CD4-positive, alpha-beta T cell treated with Interleukin-15 for 4 hours (primary cell): ENCODE data around the gene USP47.
A peak's percentile ranks its signal among the peaks of the same experiment; 100 is the strongest.

ENCODE experiments used
- DNase-seq: peaks from one replicate; pipeline ENCODE4 v3.0.0-alpha.2; 2020; ENCODE audit warnings: low spot score

The USP47 gene

DNA sequence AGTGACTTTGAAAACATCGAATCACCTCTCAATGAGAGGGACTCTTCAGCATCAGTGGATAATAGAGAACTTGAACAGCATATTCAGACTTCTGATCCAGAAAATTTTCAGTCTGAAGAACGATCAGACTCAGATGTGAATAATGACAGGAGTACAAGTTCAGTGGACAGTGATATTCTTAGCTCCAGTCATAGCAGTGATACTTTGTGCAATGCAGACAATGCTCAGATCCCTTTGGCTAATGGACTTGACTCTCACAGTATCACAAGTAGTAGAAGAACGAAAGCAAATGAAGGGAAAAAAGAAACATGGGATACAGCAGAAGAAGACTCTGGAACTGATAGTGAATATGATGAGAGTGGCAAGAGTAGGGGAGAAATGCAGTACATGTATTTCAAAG lies 100.9 kb downstream of the USP47 start:
- DNase-seq, result no peak

- DNase-seq, result no peak
Measured at GRCh38 chr11:11944444-11944843, 102.7 kb downstream of the USP47 start.

GRCh38 chr11:11946180-11946579 lies 104.4 kb downstream of the USP47 start:
- no peak for DNase-seq

- DNase-seq, result no peak
Measured at GRCh38 chr11:11946878-11947277, 105.1 kb downstream of the USP47 start.

DNA sequence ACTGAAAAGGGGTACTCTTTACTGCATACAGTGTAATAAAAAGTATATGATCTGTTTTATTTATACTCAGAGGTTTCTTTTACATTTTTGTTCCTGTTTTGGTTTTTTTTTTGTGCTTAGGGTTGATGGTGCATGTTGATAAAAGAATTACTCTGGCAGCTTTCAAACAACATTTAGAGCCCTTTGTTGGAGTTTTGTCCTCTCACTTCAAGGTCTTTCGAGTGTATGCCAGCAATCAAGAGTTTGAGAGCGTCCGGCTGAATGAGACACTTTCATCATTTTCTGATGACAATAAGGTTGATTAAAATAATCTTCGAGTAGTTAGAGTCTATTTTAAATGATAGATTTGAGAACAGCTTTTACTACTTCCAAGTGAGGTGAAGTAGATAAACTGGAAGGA lies 106.1 kb downstream of the USP47 start:
- no peak for DNase-seq

DNA sequence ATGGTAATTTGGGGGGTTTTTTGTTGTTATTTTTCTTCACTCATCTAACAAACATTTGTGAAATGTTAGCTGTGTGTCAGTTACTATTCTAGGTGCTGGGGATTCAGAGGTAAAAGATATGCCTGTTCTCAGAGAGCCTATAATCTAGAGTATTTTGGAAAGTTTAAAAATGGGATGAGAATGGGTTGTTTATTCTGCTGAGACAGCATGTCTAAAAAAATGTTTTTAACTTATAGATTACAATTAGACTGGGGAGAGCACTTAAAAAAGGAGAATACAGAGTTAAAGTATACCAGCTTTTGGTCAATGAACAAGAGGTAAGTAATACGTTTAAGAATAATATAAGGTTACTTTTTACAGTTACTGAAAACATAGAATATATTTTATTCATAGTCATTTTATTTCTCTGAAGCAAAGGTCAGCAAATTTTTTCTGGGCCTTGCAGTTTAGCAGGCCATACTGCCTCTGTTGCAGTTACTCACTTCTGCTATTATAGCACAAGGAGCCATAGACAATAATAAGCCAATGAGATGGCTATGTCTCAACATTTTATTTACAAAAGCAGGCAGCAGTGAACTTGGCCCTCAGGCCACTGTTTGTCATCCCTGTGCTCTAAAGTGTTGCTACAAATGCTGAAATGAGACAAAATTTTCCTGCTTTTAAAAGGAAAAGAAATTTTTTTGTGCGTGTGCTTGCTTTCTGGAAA lies 106.6 kb downstream of the USP47 start:
- no peak for DNase-seq

DNA sequence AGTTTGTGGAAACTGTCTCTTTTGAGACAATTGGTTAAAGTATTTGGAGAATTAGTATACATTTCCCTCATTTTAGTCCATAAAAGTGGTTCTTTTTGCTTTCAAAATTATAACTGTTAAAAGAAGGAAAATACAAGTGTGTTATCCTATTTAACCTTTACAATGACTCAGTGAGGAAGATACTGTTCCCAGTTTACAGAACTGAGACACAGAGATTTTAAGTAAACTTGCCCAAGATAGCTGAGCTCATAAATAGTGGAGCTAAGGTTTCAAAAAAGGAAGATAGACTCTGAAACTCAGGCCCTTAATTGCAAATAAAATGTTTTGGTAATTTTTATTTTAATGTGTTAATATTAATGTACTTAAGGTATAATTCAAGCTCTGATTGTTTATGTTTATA lies 107.7 kb downstream of the USP47 start:
- no peak for DNase-seq

DNA sequence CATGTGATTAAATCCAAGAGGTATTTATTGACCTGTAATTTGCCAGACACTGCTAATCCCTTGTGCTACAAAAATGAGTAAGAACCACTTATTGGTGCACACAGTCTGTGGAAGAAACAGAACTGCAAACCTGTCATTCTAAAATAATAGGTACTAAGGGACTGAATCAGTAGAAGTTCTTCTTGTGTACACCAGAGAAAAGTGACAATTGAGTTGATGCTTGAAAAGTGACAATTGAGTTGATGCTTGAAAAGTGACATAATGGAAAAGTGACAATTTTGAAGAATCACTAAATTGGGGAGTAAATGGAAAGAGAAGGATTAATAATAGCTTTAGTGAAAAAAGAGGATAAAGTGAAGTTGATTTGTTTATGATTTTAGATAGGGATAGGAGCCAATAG lies 110.3 kb downstream of the USP47 start:
- DNase-seq, result no peak

DNA sequence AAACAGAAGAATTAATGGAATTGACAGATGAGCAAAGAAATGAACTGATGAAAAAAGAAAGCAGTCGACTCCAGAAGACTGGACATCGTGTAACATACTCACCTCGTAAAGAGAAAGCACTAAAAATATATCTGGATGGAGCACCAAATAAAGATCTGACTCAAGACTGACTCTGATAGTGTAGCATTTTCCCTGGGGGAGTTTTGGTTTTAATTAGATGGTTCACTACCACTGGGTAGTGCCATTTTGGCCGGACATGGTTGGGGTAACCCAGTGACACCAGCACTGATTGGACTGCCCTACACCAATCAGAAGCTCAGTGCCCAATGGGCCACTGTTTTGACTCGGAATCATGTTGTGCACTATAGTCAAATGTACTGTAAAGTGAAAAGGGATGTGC lies 114.2 kb downstream of the USP47 start:
- no peak for DNase-seq

DNA sequence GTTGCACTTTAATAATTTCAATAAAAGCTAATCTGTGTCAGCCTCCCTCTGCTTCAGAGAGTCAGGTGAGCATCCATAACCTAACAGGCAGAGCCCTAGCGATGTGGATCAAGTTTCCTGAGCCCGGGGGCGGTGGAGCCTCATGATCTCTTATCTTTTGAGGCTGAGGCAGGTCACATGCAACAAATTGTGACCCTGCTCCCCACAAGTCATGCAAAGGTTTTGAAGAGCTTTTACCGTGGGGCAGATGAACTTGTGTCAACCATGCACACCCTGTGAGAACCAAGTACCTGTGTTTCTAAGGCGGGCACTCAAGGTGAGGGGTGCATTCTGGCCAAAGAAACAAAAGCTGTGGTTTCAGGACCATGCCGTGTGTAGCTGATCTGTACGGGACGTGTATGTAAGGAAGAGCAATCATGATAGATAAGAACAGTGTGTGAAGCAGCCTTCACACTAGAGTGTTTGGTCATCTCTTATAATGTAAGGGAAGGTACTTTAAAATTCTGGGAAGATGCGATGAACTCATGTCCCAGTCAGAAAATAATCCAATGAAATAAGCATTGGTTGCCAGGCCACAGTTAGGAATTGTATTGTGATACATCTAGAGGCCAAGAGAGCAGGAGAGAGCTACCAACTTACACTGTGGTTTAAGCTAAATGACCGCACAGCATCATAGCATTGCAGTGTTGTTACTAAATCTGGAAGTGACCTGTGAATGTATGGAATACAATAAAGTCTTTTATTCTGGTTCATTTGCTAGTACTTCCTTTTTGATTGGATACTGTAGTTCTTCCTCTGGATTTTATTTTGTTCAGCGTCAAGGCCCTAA lies 116.8 kb downstream of the USP47 start:
- no peak for DNase-seq

DNA sequence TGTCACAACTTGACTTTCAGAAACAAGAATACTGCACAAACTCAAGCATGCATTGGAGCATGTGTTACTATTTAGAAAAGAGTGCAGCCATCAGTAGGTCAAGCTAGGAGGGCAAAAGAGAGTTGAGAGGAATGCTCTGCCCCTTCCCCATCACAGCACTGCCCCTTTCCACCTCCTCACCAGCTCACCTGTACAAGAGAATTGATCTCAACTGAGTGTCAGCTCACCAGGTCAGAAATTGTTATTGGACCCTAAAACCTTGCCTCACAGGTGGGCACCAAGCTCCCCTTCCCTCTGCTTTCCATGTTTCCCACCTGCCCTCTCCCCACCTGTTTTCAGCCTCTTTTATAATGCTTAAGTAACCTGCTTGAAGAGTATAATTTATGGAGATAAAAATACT lies 117.8 kb downstream of the USP47 start:
- no peak for DNase-seq

DNA sequence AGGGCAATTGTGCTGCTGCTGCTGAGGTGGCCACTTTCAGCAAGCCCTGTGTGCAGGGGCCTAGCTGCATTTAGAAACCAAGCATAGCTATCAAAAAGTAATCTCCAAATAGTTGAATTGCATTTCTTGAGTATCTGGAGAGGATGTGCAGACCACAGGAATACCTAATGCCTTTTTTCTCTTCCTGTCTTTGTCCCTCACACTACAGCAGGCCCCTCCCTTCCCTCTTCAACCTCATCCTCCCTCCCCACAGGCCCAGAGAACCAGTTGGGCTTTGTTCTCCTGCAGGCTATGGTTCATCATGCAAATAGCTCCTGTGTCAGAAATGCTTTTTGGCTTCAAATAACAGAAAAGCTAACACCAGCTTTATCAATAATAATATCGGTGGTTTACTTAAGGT lies 118.9 kb downstream of the USP47 start:
- peak; percentile 22 for DNase-seq

DNA sequence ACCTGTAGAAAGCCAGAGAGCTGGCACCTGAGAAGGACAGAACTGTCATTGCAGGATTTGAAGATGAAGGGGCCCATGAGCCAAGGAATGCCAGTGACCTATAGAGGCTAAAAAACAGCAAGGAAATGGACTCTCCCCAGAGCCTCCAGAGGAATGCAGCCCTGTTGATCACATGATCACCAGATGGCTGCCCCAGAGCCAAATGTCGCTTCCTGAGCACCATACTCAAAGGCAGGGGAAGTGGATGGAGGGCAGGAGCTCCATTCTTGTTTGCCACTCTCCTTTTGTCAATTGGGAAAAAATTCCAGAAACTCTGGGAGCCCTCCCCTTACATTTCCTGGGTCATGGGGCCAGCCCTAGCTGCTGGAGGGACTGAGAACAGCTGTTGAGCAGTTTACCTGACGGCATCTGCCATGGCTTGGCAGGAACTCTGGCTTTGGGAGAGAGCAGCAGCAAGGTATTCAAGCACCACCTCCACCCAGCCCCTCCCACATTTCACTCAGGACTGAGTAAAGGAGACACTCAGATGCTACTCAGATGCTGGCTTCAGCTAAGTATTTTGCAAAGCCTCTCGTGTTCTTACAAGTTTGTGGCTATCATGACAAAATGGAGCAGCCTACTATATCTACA lies 119.7 kb downstream of the USP47 start:
- no peak for DNase-seq

GRCh38 chr11:11963067-11963466 lies 121.3 kb downstream of the USP47 start:
- no peak for DNase-seq

DNA sequence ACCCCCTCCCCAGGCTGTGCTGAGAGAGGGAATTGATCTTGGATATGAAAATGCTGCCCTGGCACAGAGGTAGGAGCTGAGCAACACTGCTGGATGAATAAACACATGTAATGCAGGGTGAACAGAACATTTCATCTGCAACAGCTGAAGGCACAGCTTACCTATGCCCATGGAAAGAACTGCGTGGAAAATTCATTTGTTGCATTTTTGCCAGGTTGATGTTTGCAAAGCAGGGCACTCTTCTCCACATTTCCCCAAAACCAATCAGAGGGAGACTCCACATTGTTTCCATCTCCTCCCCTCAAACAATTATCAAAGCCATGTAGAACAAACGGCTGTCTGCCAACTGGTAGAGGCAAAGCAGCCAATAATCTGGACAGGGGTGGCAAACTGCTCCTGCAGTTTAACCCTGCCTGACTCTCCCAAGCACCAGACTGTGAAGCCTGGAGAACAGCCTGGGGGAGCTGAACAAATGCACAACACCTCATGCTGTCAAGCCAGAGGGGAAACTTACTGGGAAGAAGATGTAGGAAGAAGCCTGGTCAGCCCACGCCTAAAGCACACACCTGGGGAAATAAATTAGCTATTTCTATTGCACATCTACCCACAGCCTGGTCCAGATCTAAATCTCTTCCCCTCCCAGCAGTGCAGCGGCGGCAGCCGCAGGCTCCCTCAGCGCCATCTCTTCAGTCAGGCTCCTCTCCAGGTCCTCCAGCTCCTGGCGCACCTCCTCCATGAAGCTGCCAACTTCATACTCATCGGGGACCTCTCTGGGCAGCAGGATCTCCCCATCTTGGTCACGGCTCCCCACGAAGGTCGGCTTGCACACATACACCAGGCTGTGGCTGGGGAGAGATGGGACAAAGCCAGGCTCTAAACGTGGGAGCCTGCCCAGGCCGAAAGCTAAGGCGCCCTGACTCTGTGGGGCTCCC lies 122.3 kb downstream of the USP47 start:
- DNase-seq, result no peak

- no peak for DNase-seq
Measured at GRCh38 chr11:11964774-11965150, 123.0 kb downstream of the USP47 start.

DNA sequence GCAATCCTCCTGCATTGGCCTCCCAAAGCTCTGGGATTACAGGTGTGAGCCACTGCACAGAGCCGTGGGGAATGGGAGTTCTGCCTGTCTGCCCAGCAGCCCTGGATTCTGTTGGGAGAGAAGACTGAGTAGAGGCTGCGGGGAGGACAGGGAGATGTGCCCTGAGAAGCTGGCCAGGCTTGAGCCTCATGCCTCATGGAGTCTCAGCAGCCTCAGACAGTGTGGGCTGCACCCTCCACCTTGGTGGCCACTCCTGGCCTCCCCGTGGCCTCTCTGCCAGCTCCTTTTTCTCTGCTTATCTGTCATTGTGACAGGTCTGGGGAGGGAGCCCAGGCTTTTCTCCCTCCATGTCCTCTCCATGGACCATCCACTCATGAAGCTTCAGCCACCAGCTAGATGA lies 123.4 kb downstream of the USP47 start:
- DNase-seq, result no peak

- DNase-seq, result no peak
Measured at GRCh38 chr11:11965656-11966353, 124.0 kb downstream of the USP47 start.

GRCh38 chr11:11966354-11966741 lies 124.6 kb downstream of the USP47 start:
- no peak for DNase-seq

DNA sequence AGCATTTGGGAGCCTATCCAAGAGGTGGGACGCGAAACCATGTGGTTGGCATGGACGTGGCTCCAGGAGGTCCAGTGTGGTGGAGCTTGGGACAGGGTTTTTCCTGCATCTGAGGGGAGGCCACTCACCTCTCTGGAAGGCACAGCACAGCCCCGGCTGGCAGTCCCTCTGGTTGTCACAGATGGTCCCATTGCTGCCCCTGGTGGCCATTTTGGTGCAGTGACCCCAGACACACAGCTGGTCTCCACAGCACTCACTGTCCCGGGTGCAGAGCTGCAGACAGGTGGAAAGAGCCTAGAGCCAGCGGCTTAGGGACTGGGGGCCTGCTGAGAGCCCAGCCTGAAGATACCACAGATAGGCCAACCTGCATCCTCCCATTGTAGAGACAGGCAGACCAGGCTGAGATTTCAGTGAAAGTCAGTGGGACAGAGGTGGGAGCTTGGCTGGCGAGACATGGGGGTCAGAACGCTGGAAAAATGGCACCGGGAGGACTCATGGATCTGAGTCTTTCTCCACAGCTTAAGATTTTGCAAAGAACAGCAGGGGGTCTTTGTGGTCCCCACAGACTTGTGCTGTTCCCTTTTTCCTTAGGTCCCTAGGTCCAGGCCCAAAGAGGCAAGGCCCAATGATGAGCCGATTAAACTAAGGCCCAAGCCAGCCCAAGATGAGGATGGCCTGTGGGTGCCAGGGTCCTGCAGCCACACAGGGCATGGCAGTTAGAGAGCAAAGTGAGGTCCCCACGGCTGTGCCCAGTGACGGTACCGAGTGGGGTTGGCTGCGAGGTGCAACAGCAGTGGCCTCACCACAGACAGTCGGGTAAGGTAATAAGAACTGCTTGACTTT lies 125.3 kb downstream of the USP47 start:
- DNase-seq, result peak; percentile 66
